Skeletal muscle tissue (tissue), 4 donors: ENCODE data around the gene TTC29. TPM values are rescaled to one million over a fixed set of nuclear protein-coding genes. Genes with fewer than 3 reads are reported as not detected.
"Not testable (repeated sequence)": the region's sequence is repeated elsewhere in the genome, so short reads cannot be mapped to it uniquely, and the experiment has no call there.

Experiments
- H3K27ac ChIP-seq: one replicate; pipeline ENCODE4 v1.7.0; 2013; ENCODE audit warnings: mild to moderate bottlenecking, low read depth, low read length, inconsistent platforms
- H3K27me3 ChIP-seq, 3 donors: one replicate each; pipeline ENCODE4 v1.7.0; 2013; ENCODE audit warnings: low read length in 3 of 3; ENCODE audit not compliant: control insufficient read depth in 3 of 3, insufficient read depth in 3 of 3
- H3K36me3 ChIP-seq, 3 donors: one replicate each; pipeline ENCODE4 v1.7.0; 2013; ENCODE audit warnings: low read length in 3 of 3; ENCODE audit not compliant: control insufficient read depth in 3 of 3, insufficient read depth in 3 of 3
- H3K4me1 ChIP-seq, 3 donors: one replicate each; pipeline ENCODE4 v1.7.0; 2013; ENCODE audit warnings: low read length in 3 of 3, mild to moderate bottlenecking in 3 of 3; ENCODE audit not compliant: control insufficient read depth in 3 of 3, insufficient read depth in 3 of 3
- H3K4me3 ChIP-seq, 3 donors: one replicate each; pipeline ENCODE4 v1.7.0; 2013; ENCODE audit warnings: low read length in 3 of 3
- H3K9ac ChIP-seq, 3 donors: one replicate each; pipeline ENCODE4 v1.7.0; 2013; ENCODE audit warnings: low read length in 3 of 3, mild to moderate bottlenecking in 3 of 3, moderate library complexity in 2 of 3, low read depth in 1 of 3
- H3K9me3 ChIP-seq, 3 donors: one replicate each; pipeline ENCODE4 v1.7.0; 2013; ENCODE audit warnings: low read length in 3 of 3; ENCODE audit not compliant: control insufficient read depth in 3 of 3
- total RNA-seq: library from RNA; depleted of rRNA; stranded (reverse); fragments of >200 nt; gene quantifications from one replicate; pipeline ENCODE4 v1.2.3, GENCODE V29; 2014
- donor health status: Osteomylitis.

TTC29 gene
- total RNA-seq, 1 donor from 2014 or later, result 0.52 TPM

GRCh38 chr4:146763560-146763959 lies 182.1 kb downstream of the TTC29 start:
- Histone ChIP-seq H3K4me1 (no peaks in the 10 kb centered on the region), H3K9me3 (no peaks in the 10 kb centered on the region), H3K9ac (no peak overlapping the region), H3K36me3 (no peaks in the 10 kb centered on the region), H3K27ac (no peak overlapping the region), H3K4me3 (no peak overlapping the region), H3K27me3 (no peaks in the 10 kb centered on the region)

- no peak overlapping the region for H3K9ac ChIP-seq
- H3K4me3 ChIP-seq, result no peak overlapping the region
- no peaks in the 10 kb centered on the region for H3K36me3 ChIP-seq
- H3K9me3 ChIP-seq, result no peaks in the 10 kb centered on the region
- no peaks in the 10 kb centered on the region for H3K4me1 ChIP-seq
- no peaks in the 10 kb centered on the region for H3K27me3 ChIP-seq
- H3K27ac ChIP-seq, result no peak overlapping the region
Measured at GRCh38 chr4:146762016-146762415, 183.6 kb downstream of the TTC29 start.

GRCh38 chr4:146742416-146742815 lies 203.2 kb downstream of the TTC29 start:
- peaks cover 0 to 2% (median 0%) of the 10 kb centered on the region in 3 donors for H3K9me3 ChIP-seq
- H3K27ac ChIP-seq, result no peak overlapping the region
- no peaks in the 10 kb centered on the region for H3K4me1 ChIP-seq
- H3K4me3 ChIP-seq, result no peak overlapping the region
- H3K9ac ChIP-seq, result no peak overlapping the region
- no peaks in the 10 kb centered on the region for H3K36me3 ChIP-seq
- no peaks in the 10 kb centered on the region for H3K27me3 ChIP-seq

- Histone ChIP-seq H3K27ac (no peak overlapping the region), H3K4me1 (no peaks in the 10 kb centered on the region), H3K36me3 (no peaks in the 10 kb centered on the region), H3K9ac (no peak overlapping the region), H3K9me3 (no peaks in the 10 kb centered on the region), H3K27me3 (no peaks in the 10 kb centered on the region), H3K4me3 (no peak overlapping the region)
Measured at GRCh38 chr4:146739182-146739581, 206.5 kb downstream of the TTC29 start.

GRCh38 chr4:146723519-146723918 lies 222.1 kb downstream of the TTC29 start:
- H3K4me1 ChIP-seq, H3K4me3 ChIP-seq, H3K9me3 ChIP-seq, H3K27me3 ChIP-seq, H3K27ac ChIP-seq, H3K36me3 ChIP-seq, H3K9ac ChIP-seq: not testable (repeated sequence)

- H3K4me1 ChIP-seq, result no peaks in the 10 kb centered on the region
Measured at GRCh38 chr4:146709956-146710355, 235.7 kb downstream of the TTC29 start.

GRCh38 chr4:146699910-146700309 lies 245.8 kb downstream of the TTC29 start:
- no peaks in the 10 kb centered on the region for H3K36me3 ChIP-seq
- H3K27ac ChIP-seq, result no peak overlapping the region
- H3K9me3 ChIP-seq, result no peaks in the 10 kb centered on the region
- H3K4me3 ChIP-seq, result no peak overlapping the region
- H3K27me3 ChIP-seq, result no peaks in the 10 kb centered on the region
- no peak overlapping the region for H3K9ac ChIP-seq
- H3K4me1 ChIP-seq, result no peaks in the 10 kb centered on the region

More at GRCh38 chr4:146709956-146710355, 235.7 kb downstream of the TTC29 start:
- Histone ChIP-seq H3K4me3 (no peak overlapping the region), H3K36me3 (no peaks in the 10 kb centered on the region), H3K27me3 (no peaks in the 10 kb centered on the region), H3K27ac (no peak overlapping the region), H3K9ac (no peak overlapping the region), H3K9me3 (no peaks in the 10 kb centered on the region)

GRCh38 chr4:146674829-146675570 lies 270.7 kb downstream of the TTC29 start:
- Histone ChIP-seq H3K27ac (no peak overlapping the region), H3K36me3 (no peaks in the 10 kb centered on the region), H3K9me3 (no peaks in the 10 kb centered on the region), H3K9ac (no peak overlapping the region), H3K27me3 (no peaks in the 10 kb centered on the region), H3K4me3 (no peak overlapping the region), H3K4me1 (no peaks in the 10 kb centered on the region)

- not testable (repeated sequence) for H3K4me3 ChIP-seq, H3K9me3 ChIP-seq, H3K4me1 ChIP-seq, H3K27ac ChIP-seq, H3K27me3 ChIP-seq, H3K36me3 ChIP-seq, H3K9ac ChIP-seq
Measured at GRCh38 chr4:146663968-146664311, 281.7 kb downstream of the TTC29 start.

- no peaks in the 10 kb centered on the region for H3K36me3 ChIP-seq
- no peaks in the 10 kb centered on the region for H3K4me1 ChIP-seq
- H3K9me3 ChIP-seq, result no peaks in the 10 kb centered on the region
- H3K9ac ChIP-seq, result no peak overlapping the region
- H3K27ac ChIP-seq, result no peak overlapping the region
- peaks cover 0 to 2% (median 0%) of the 10 kb centered on the region in 3 donors for H3K27me3 ChIP-seq
- H3K4me3 ChIP-seq, result no peak overlapping the region
Measured at GRCh38 chr4:146661367-146661766, 284.3 kb downstream of the TTC29 start.
